ENCODE measurements around the gene ITGA8.

GRCh38 chr10:15595260-15595659 lies 124.5 kb downstream of the ITGA8 start:
- TF ChIP-seq CTCF (IDR thresholded peaks at IDR 0.05 in 8 of 11, conservative IDR thresholded peaks at IDR 0.05 in 3 of 11) (no peak), POLR2A (IDR thresholded peaks at IDR 0.05) (no peak), POLR2AphosphoS5 (IDR thresholded peaks at IDR 0.05) (no peak)

Data from spleen (tissue), 7 donors.